A673 (cell line): ENCODE measurements around the gene NBPF3. TPM values are rescaled to one million over a fixed set of nuclear protein-coding genes. Genes with fewer than 3 reads are reported as not detected.

ENCODE experiments used
- BruUV-seq: library from RNA; stranded (reverse); fragments of 400-500 nt; replicated peaks from 2 replicates; lab custom pipeline; 2021; lab: Mats Ljungman, UMichigan
- CTCF ChIA-PET: fragments of 300-600 bp; sonication (Branson Sonifier 250); formaldehyde crosslinking; loops from one replicate; lab custom pipeline; 2022; ENCODE audit warnings: antibody characterized with exemption; lab: Charles Lee
- POLR2A ChIA-PET: fragments of 300-600 bp; sonication (Branson Sonifier 250); formaldehyde crosslinking; loops from one replicate; lab custom pipeline; 2022; ENCODE audit warnings: antibody characterized with exemption; ENCODE audit not compliant: low non-redundant PET; lab: Charles Lee
- DNase-seq: peaks from one replicate; pipeline ENCODE4 v3.0.0-alpha.2; 2015; ENCODE audit warnings: low spot score
- H3K27ac ChIP-seq: fragments of 200-600 bp; sonication (generic); 2 replicates; pipeline ENCODE4 v1.5.1; 2016; ENCODE audit warnings: mixed run types, low read depth, mild to moderate bottlenecking, mixed read lengths, antibody characterized with exemption, low read length; ENCODE audit not compliant: poor library complexity, severe bottlenecking
- H3K27me3 ChIP-seq: fragments of 200-600 bp; sonication (generic); replicated peaks from 2 replicates; pipeline ENCODE4 v1.6.1; 2017; ENCODE audit warnings: mixed run types, low read depth, mild to moderate bottlenecking, mixed read lengths, antibody characterized with exemption, low read length; ENCODE audit not compliant: insufficient read depth, poor library complexity
- H3K36me3 ChIP-seq: fragments of 200-600 bp; sonication (generic); 2 replicates; pipeline ENCODE4 v1.6.1; 2016; ENCODE audit warnings: mixed run types, mild to moderate bottlenecking, mixed read lengths, antibody characterized with exemption, low read length; ENCODE audit not compliant: insufficient read depth, poor library complexity, severe bottlenecking
- H3K4me1 ChIP-seq: fragments of 200-600 bp; sonication (generic); 2 replicates; pipeline ENCODE4 v1.6.1; 2017; ENCODE audit warnings: mixed run types, mild to moderate bottlenecking, mixed read lengths, antibody characterized with exemption, low read length; ENCODE audit not compliant: insufficient read depth, poor library complexity, severe bottlenecking
- H3K4me3 ChIP-seq: fragments of 200-600 bp; sonication (generic); 2 replicates; pipeline ENCODE4 v1.5.1; 2016; ENCODE audit warnings: low read depth, mixed run types, mild to moderate bottlenecking, mixed read lengths, low read length; ENCODE audit not compliant: poor library complexity, severe bottlenecking
- H3K9me3 ChIP-seq: fragments of 200-600 bp; sonication (generic); 2 replicates; pipeline ENCODE4 v1.6.1; 2016; ENCODE audit warnings: mixed run types, low read depth, mild to moderate bottlenecking, mixed read lengths, antibody characterized with exemption, low read length; ENCODE audit not compliant: poor library complexity, severe bottlenecking
- CTCF ChIP-seq: fragments of 300-800, 200-600 bp; sonication (generic); conservative IDR thresholded peaks from 2 replicates; pipeline ENCODE4 v1.5.1; 2017; ENCODE audit warnings: low read depth, mild to moderate bottlenecking, antibody characterized with exemption, low read length, moderate library complexity, mixed read lengths
- EZH2 ChIP-seq: fragments of 200-600 bp; sonication (generic); IDR thresholded peaks from 2 replicates; pipeline ENCODE4 v1.6.1; 2017; ENCODE audit warnings: borderline replicate concordance, low read depth, mild to moderate bottlenecking, mixed read lengths, antibody characterized with exemption, low read length; ENCODE audit not compliant: poor library complexity, severe bottlenecking
- intact Hi-C: fragments of 100-400 bp; cut with micrococcal nuclease; formaldehyde crosslinking; loops from one replicate; pipeline ENCODE4 v1.10.0; 2022; ENCODE audit not compliant: unreplicated experiment
- total RNA-seq: library from RNA; stranded (reverse); gene quantifications from 2 replicates; pipeline ENCODE4 v1.2.3, GENCODE V29; 2021

NBPF3 gene
- total RNA-seq, 1 experiment from 2014 or later: 12.9 TPM

GRCh38 chr1:21491488-21492355, 51.8 kb downstream of the NBPF3 start:
- intact Hi-C loops: no loop called here
- CTCF ChIA-PET: no interaction called here
- BruUV-seq: no TSS peak
- H3K27ac ChIP-seq: peak overlapping the region; percentile 47
- H3K27me3 ChIP-seq: no peaks in the 10 kb centered on the region
- peak; percentile 96 for DNase-seq
- peaks cover 19% of the 10 kb centered on the region for H3K4me1 ChIP-seq
- no peaks in the 10 kb centered on the region for H3K36me3 ChIP-seq
- POLR2A ChIA-PET: no interaction called here
- peaks cover 5% of the 10 kb centered on the region for H3K9me3 ChIP-seq
- no peak overlapping the region for H3K4me3 ChIP-seq
- TF ChIP-seq EZH2 (no peak), CTCF (no peak)

GRCh38 chr1:21492356-21492625, 52.4 kb downstream of the NBPF3 start:
- H3K4me1 ChIP-seq: peaks cover 19% of the 10 kb centered on the region
- peak overlapping the region; percentile 47 for H3K27ac ChIP-seq
- TF ChIP-seq EZH2 (no peak), CTCF (no peak)
- peaks cover 5% of the 10 kb centered on the region for H3K9me3 ChIP-seq
- intact Hi-C loops: no loop called here
- no peaks in the 10 kb centered on the region for H3K27me3 ChIP-seq
- H3K36me3 ChIP-seq: no peaks in the 10 kb centered on the region
- ChIA-PET POLR2A (no interaction called here), CTCF (no interaction called here)
- H3K4me3 ChIP-seq: no peak overlapping the region
- DNase-seq: peak; percentile 51
- no TSS peak for BruUV-seq

DNA sequence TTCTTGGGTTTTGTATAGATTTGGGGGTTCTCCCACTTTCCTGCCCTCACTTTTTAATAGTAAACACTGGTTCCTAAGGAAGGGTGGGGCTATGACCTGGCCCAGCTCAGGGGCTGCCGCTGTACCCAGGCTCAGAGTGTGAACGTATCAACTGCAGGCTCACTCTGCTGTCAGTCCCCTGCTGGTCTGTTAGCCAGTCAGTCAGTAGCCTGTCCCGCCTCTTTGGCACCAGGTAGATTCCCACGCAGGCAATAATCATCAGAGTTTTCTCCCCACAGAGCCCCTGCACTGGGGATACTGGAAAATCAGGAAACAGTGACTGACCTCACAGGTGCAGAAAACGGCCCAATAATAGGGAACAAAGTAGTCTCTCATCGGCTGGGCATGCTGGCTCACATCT, 54.3 kb downstream of the NBPF3 start:
- Histone ChIP-seq H3K27me3 (no peaks in the 10 kb centered on the region), H3K27ac (no peak overlapping the region), H3K36me3 (no peaks in the 10 kb centered on the region), H3K9me3 (peaks cover 5% of the 10 kb centered on the region), H3K4me3 (no peak overlapping the region), H3K4me1 (peaks cover 19% of the 10 kb centered on the region)
- intact Hi-C loops: no loop called here
- CTCF ChIA-PET: no interaction called here
- no peak for TF ChIP-seq CTCF
- no peak for TF ChIP-seq EZH2
- POLR2A ChIA-PET: no interaction called here
- no TSS peak for BruUV-seq
- no peak for DNase-seq
